Smooth muscle cell of the umbilical artery (primary cell): ENCODE measurements around the gene RPS29. TPM values are rescaled to one million over a fixed set of nuclear protein-coding genes. Genes with fewer than 3 reads are reported as not detected.

ENCODE experiments used
- total RNA-seq: library from RNA; depleted of rRNA; stranded (reverse); fragments of >200 nt; gene quantifications from 2 replicates; pipeline ENCODE4 v1.2.3, GENCODE V29; 2014

Gene RPS29
- total RNA-seq = 452 and 2,106 TPM in 2 replicates

GRCh38 chr14:49585803-49586672 is at the start of gene RPS29:
Gene RPS29, minus strand, starts transcription at chr14:49586380. Its CDS starts 34 bp downstream, at chr14:49586346.

DNA sequence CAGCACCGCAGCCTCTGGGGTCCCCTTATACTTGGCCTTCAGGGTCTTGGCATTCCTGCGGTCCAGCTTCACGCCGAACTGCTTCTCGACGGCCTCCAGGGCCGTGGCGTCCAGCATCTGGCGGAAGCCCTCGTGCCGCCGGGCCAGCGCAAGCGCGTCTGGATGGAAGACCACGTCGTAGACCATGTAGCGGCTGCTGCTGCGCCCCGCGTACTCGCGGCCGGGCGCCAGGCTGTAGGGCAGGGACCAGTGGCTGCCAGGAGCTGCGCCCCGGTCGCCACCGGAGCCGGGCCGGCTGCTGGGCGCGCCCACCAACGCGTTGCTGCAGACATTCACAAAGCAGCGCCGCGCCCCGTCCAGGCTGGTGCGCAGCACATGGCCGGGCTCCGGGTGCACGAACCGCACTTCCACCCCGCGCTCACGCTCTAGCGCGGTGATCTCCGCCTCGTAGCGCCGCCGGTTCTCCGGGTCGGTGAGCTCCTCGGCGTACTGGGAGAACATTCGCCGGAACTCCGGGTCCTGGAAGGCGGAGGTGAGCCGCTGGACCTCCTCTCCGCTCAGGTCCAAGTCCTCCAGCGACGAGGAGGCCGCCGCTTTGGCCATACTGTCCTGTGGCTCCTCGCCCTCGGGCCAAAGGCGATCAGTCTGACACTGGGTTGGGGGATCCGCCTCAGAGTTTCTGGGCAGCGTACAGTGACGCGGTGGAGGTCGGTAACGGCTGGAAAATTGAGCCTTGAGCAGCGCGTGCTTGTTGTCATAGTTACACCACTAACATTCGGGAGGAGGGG is 48.6 kb upstream of the RPS29 start, which contains the start of gene DNAAF2:
DNAAF2 (minus strand) TSS at position 698 of the 788 bp plus-strand sequence; CDS start at position 603, 95 bp downstream.

DNA sequence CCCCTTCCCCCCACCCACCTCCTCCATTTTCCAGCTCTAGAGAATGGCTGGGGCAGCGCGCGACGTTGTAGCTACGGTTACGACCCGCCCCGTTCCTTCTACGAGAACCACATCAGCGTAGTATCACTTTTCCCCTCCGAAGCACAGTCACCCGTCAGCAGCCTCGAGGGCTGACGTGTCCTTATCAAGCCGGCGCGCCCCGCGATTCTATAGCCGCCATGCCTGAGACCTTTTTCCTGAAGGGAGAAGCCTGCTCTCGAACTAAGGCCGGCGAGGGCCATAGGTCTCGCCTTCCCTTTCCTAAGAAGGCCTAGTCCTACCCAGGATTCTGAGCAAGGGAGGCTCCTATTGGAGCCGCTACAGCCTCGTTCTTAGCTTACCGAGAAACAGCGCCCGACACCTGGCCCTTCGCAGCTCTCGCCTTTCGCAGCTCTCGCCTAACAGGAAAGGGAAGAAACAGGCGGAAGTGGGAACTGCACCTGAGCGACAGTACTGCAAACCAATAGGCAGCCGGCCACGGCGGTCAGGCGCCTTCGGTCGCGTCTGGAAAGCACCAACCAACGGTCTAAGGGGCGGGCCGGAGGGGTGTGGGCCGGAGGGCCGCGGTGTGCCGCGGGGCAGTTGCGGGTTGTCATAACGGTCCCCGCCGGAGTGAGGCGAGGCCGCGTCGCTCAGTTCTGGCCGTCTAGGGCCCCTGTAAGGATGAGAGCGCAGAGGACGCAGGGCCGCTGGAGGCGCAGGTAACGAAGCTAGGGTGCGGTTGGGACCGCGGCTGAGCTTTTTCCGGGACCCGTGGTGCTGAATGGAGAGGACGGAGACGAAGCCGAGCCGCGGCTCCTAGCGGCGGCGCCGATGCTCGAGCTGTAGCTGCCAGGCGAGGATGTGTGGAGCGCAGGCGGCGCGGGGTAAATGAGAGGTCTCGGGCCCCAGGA is 34.3 kb upstream of the RPS29 start, which contains the start of the genes MGAT2 and RPL36AL:
MGAT2 (plus strand) TSS at position 618 of the 932 bp plus-strand sequence. CDS start 470 bp downstream, outside the sequence.
RPL36AL (minus strand) TSS at position 445 of the 932 bp plus-strand sequence. CDS start 1,522 bp downstream, outside the sequence.

GRCh38 chr14:49598485-49599300 is 12.5 kb upstream of the RPS29 start, which contains the start of gene LRR1:
Gene LRR1, plus strand, starts transcription at chr14:49598940. Its CDS starts 81 bp downstream, at chr14:49599021.

Other genes starting within 250 kb of the RPS29 start
- 9.5 and 13.4 TPM in 2 replicates for gene LRR1, start 12.6 kb upstream of the RPS29 start, total RNA-seq
- gene RPL36AL, start 34.2 kb upstream of the RPS29 start, total RNA-seq = 187 and 212 TPM in 2 replicates
- gene MGAT2, start 34.4 kb upstream of the RPS29 start, total RNA-seq = 101 and 102 TPM in 2 replicates
- gene DNAAF2, start 48.9 kb upstream of the RPS29 start, total RNA-seq = 7.1 and 10.4 TPM in 2 replicates
- 2.4 and 7.8 TPM in 2 replicates for gene POLE2, start 101.8 kb upstream of the RPS29 start, total RNA-seq
- 2.0 and 3.6 TPM in 2 replicates for gene KLHDC1, start 106.7 kb upstream of the RPS29 start, total RNA-seq
- 49.5 and 76.0 TPM in 2 replicates for gene KLHDC2, start 181.8 kb upstream of the RPS29 start, total RNA-seq